GM10266 (cell line): Measurements from ENCODE around the gene CNKSR3.

ENCODE experiments used
- DNase-seq: peaks from one replicate; pipeline ENCODE4 v3.0.0; 2012; ENCODE audit errors: extremely low spot score
- CTCF ChIP-seq: IDR thresholded peaks from 2 replicates; pipeline ENCODE4 v1.5.1; 2012; ENCODE audit warnings: mild to moderate bottlenecking, low read depth; ENCODE audit not compliant: control insufficient read depth, insufficient read depth; ENCODE audit errors: missing control alignments

Gene CNKSR3

GRCh38 chr6:154510144-154510905 lies at the start of gene CNKSR3:
Gene CNKSR3 (minus strand): TSS chr6:154510685. CDS start chr6:154510114, 571 bp downstream.
- no peak for TF ChIP-seq CTCF
- peak; percentile 63 for DNase-seq

- TF ChIP-seq CTCF = no peak
- no peak for DNase-seq
These were observed 48.5 kb upstream of the CNKSR3 start for GRCh38 chr6:154558984-154559383.

GRCh38 chr6:154558513-154558912 lies 48.0 kb upstream of the CNKSR3 start:
- no peak for DNase-seq
- no peak for TF ChIP-seq CTCF

GRCh38 chr6:154555073-154555677 lies 44.7 kb upstream of the CNKSR3 start:
- TF ChIP-seq CTCF = no peak
- DNase-seq = no peak

GRCh38 chr6:154554491-154554890 lies 44.0 kb upstream of the CNKSR3 start:
- no peak for DNase-seq
- TF ChIP-seq CTCF = no peak

GRCh38 chr6:154550779-154551178 lies 40.3 kb upstream of the CNKSR3 start:
- TF ChIP-seq CTCF = no peak
- no peak for DNase-seq

- no peak for DNase-seq
- TF ChIP-seq CTCF = no peak
These were observed 38.7 kb upstream of the CNKSR3 start for GRCh38 chr6:154549179-154549578.
